Liver (tissue), 9 donors: Measurements from ENCODE around the gene LRP4. TPM values are rescaled to one million over a fixed set of nuclear protein-coding genes. Genes with fewer than 3 reads are reported as not detected.

ENCODE experiments used
- DNase-seq: peaks from one replicate; pipeline ENCODE4 v3.0.0-alpha.2; 2017; ENCODE audit warnings: low spot score
- H3K27ac ChIP-seq, 2 donors: one replicate each; pipeline ENCODE4 v1.7.0; 2013; ENCODE audit warnings: inconsistent platforms in 2 of 2, low read length in 2 of 2, control low read depth in 1 of 2, low read depth in 1 of 2, mild to moderate bottlenecking in 1 of 2
- H3K27me3 ChIP-seq, 4 donors: one replicate each; pipeline versions ENCODE4 v1.6.1 to v1.7.0; 2013; ENCODE audit warnings: low read length in 3 of 4, inconsistent platforms in 1 of 4, mild to moderate bottlenecking in 1 of 4, moderate library complexity in 1 of 4; ENCODE audit not compliant: control insufficient read depth in 4 of 4, insufficient read depth in 4 of 4
- H3K36me3 ChIP-seq, 4 donors: one replicate each; pipeline versions ENCODE4 v1.6.1 to v1.7.0; 2013; ENCODE audit warnings: low read length in 3 of 4, mild to moderate bottlenecking in 3 of 4, low read depth in 1 of 4, moderate library complexity in 1 of 4; ENCODE audit not compliant: control insufficient read depth in 4 of 4, insufficient read depth in 3 of 4
- H3K4me1 ChIP-seq, 4 donors: one replicate each; pipeline versions ENCODE4 v1.6.1 to v1.7.0; 2013; ENCODE audit warnings: low read length in 3 of 4, mild to moderate bottlenecking in 3 of 4, moderate library complexity in 1 of 4; ENCODE audit not compliant: control insufficient read depth in 4 of 4, insufficient read depth in 4 of 4
- H3K4me3 ChIP-seq, 3 donors: one replicate each; pipeline versions ENCODE4 v1.6.1 to v1.7.0; 2013; ENCODE audit warnings: low read length in 3 of 3, control low read depth in 1 of 3, low read depth in 1 of 3, mild to moderate bottlenecking in 1 of 3
- H3K9ac ChIP-seq, 2 donors: one replicate each; pipeline ENCODE4 v1.7.0; 2013; ENCODE audit warnings: low read length in 2 of 2, mild to moderate bottlenecking in 2 of 2, moderate library complexity in 2 of 2, control low read depth in 1 of 2, low read depth in 1 of 2
- H3K9me3 ChIP-seq, 4 donors: one replicate each; pipeline versions ENCODE4 v1.6.1 to v1.7.0; 2013; ENCODE audit warnings: low read length in 3 of 4; ENCODE audit not compliant: control insufficient read depth in 4 of 4
- ATF3 ChIP-seq: IDR thresholded peaks from 2 replicates; pipeline ENCODE4 v1.6.1; 2016; ENCODE audit warnings: antibody characterized with exemption
- EGR1 ChIP-seq, 2 donors: IDR thresholded peaks; 2 replicates each; pipeline ENCODE4 v1.6.1; 2016 to 2018; ENCODE audit warnings: antibody characterized with exemption in 2 of 2, low read depth in 2 of 2
- FOXA1 ChIP-seq: IDR thresholded peaks from 2 replicates; pipeline ENCODE4 v1.6.1; 2016; ENCODE audit warnings: antibody characterized with exemption
- FOXA2 ChIP-seq: IDR thresholded peaks from 2 replicates; pipeline ENCODE4 v1.6.1; 2016; ENCODE audit warnings: antibody characterized with exemption
- HNF4A ChIP-seq, 2 donors: conservative IDR thresholded peaks; 2 replicates each; pipeline ENCODE4 v1.6.1; 2016; ENCODE audit warnings: antibody characterized with exemption in 2 of 2, mild to moderate bottlenecking in 2 of 2
- HNF4G ChIP-seq: IDR thresholded peaks from 2 replicates; pipeline ENCODE4 v1.6.1; 2016; ENCODE audit warnings: antibody characterized with exemption
- JUND ChIP-seq, 2 donors: IDR thresholded peaks; 2 replicates each; pipeline ENCODE4 v1.6.1; 2016; ENCODE audit warnings: antibody characterized with exemption in 2 of 2
- MAX ChIP-seq: IDR thresholded peaks from 2 replicates; pipeline ENCODE4 v1.6.1; 2016; ENCODE audit warnings: antibody characterized with exemption
- NR2F2 ChIP-seq: IDR thresholded peaks from 2 replicates; pipeline ENCODE4 v1.6.1; 2016; ENCODE audit warnings: antibody characterized with exemption
- RAD21 ChIP-seq, 2 donors: IDR thresholded peaks; 2 replicates each; pipeline ENCODE4 v1.6.1; 2016; ENCODE audit warnings: antibody characterized with exemption in 2 of 2, mild to moderate bottlenecking in 2 of 2
- REST ChIP-seq: IDR thresholded peaks from 2 replicates; pipeline ENCODE4 v1.6.1; 2016; ENCODE audit warnings: antibody characterized with exemption, mild to moderate bottlenecking
- RXRA ChIP-seq, 2 donors: IDR thresholded peaks; 2 replicates each; pipeline ENCODE4 v1.6.1; 2017 to 2018; ENCODE audit warnings: antibody characterized with exemption in 2 of 2, mild to moderate bottlenecking in 1 of 2
- SP1 ChIP-seq: IDR thresholded peaks from 2 replicates; pipeline ENCODE4 v1.6.1; 2018; ENCODE audit warnings: antibody characterized with exemption, mild to moderate bottlenecking
- TAF1 ChIP-seq: conservative IDR thresholded peaks from 2 replicates; pipeline ENCODE4 v1.6.1; 2016; ENCODE audit warnings: antibody characterized with exemption, mild to moderate bottlenecking
- YY1 ChIP-seq: IDR thresholded peaks from 2 replicates; pipeline ENCODE4 v1.6.1; 2016; ENCODE audit warnings: antibody characterized with exemption, mild to moderate bottlenecking
- ZBTB33 ChIP-seq: IDR thresholded peaks from 2 replicates; pipeline ENCODE4 v1.6.1; 2016; ENCODE audit warnings: antibody characterized with exemption
- WGBS: extraction: QIAGEN DNeasy Blood & Tissue Kit; methylation state at CpG from one replicate; pipeline ENCODE4 v1.1.7; 2013; 5-methylcytosine and 5-hydroxymethylcytosine counted together
- polyA plus RNA-seq, 2 donors: library from polyadenylated mRNA; stranded (reverse) in 1 of 2; unstranded in 1 of 2; fragments of 200-250 nt in 1 of 2; fragments of >200 nt in 1 of 2; fragmentation: Nextera tagmentation in 1 of 2; extraction: Ambion mirVana in 1 of 2; gene quantifications; one replicate each; pipeline versions ENCODE4 v1.2.1 to v1.2.3, GENCODE V29; 2013 to 2015
- total RNA-seq, 2 donors: library from RNA; depleted of rRNA; stranded (reverse); fragments of >200 nt; gene quantifications; one replicate each; pipeline ENCODE4 v1.2.3, GENCODE V29; 2014
- donor health status: healthy.
- donor health status: healthy.
- donor health status: healthy.
- donor health status: healthy.
- donor health status: healthy.

Gene LRP4
- total and polyA plus RNA-seq, 4 donors: 0.50 to 3.1 (median 0.90) TPM

- no peak for TF ChIP-seq REST
- TF ChIP-seq HNF4A (conservative IDR thresholded peaks at IDR 0.05): no peak
- no peak for TF ChIP-seq JUND (IDR thresholded peaks at IDR 0.05)
- TF ChIP-seq FOXA1: no peak
- no peak for TF ChIP-seq HNF4G
- no peak for TF ChIP-seq FOXA2
- TF ChIP-seq NR2F2: no peak
- TF ChIP-seq TAF1: no peak
- no peak for TF ChIP-seq MAX
- TF ChIP-seq YY1: no peak
- TF ChIP-seq RXRA (IDR thresholded peaks at IDR 0.05): no peak
Measured at GRCh38 chr11:46888636-46889035, 29.7 kb downstream of the LRP4 start (continued).

GRCh38 chr11:46886211-46886610 is 32.1 kb downstream of the LRP4 start:
- no peak overlapping the region for H3K27ac ChIP-seq
- H3K4me3 ChIP-seq: no peak overlapping the region
- DNase-seq: no peak
- H3K27me3 ChIP-seq: no peaks in the 10 kb centered on the region
- H3K9ac ChIP-seq: no peak overlapping the region
- 94% methylated on average over 11 of the region's 11 CpGs for WGBS
- peaks cover 0 to 4% (median 0%) of the 10 kb centered on the region in 4 donors for H3K36me3 ChIP-seq
- no peaks in the 10 kb centered on the region for H3K4me1 ChIP-seq
- TF ChIP-seq SP1 (no peak), NR2F2 (no peak), TAF1 (no peak), RXRA (IDR thresholded peaks at IDR 0.05) (no peak), HNF4A (conservative IDR thresholded peaks at IDR 0.05) (no peak), REST (no peak), ZBTB33 (no peak), ATF3 (no peak), MAX (no peak), EGR1 (IDR thresholded peaks at IDR 0.05; ENCODE audit: low read depth in 2 of 2) (no peak), RAD21 (IDR thresholded peaks at IDR 0.05) (no peak), FOXA2 (no peak)
- H3K9me3 ChIP-seq: no peaks in the 10 kb centered on the region
